Colonic mucosa (tissue), 4 donors: Measurements from ENCODE around the gene UTS2. TPM values are rescaled to one million over a fixed set of nuclear protein-coding genes. Genes with fewer than 3 reads are reported as not detected.

Experiments
- DNase-seq: peaks from one replicate; pipeline ENCODE4 v3.0.0-alpha.2; 2020
- H3K27ac ChIP-seq: fragments of 200-600 bp; one replicate; pipeline ENCODE4 v1.8.0; 2021
- H3K27me3 ChIP-seq: fragments of 200-600 bp; one replicate; pipeline ENCODE4 v1.8.0; 2021
- H3K36me3 ChIP-seq: fragments of 200-600 bp; one replicate; pipeline ENCODE4 v1.8.0; 2021
- H3K4me1 ChIP-seq: fragments of 200-600 bp; one replicate; pipeline ENCODE4 v1.8.0; 2021; ENCODE audit warnings: mild to moderate bottlenecking
- H3K4me3 ChIP-seq: fragments of 200-600 bp; one replicate; pipeline ENCODE4 v1.8.0; 2021
- H3K9ac ChIP-seq, 2 donors: one replicate each; pipeline ENCODE4 v1.7.0; 2013; ENCODE audit warnings: control low read depth in 2 of 2, low read depth in 2 of 2, low read length in 2 of 2
- H3K9me3 ChIP-seq: fragments of 200-600 bp; one replicate; pipeline ENCODE4 v1.8.0; 2021
- intact Hi-C: fragments of 100-400 bp; cut with DNase I; formaldehyde crosslinking; loops from one replicate; pipeline ENCODE4 v1.14.1; 2022
- total RNA-seq, 2 donors: library from RNA; stranded (reverse); fragmentation: NEBNext Ultra II Directional in 1 of 2; extraction: Animal tissue kit (Norgen Biotek cat#: 25700) in 1 of 2; gene quantifications; one replicate each; pipeline ENCODE4 v1.2.1, GENCODE V29; 2021
- TF ChIP-seq, protein P1 (sequence below): fragments of 200-600 bp; IDR thresholded peaks from one replicate; pipeline ENCODE4 v1.8.0; 2022; ENCODE audit warnings: antibody characterized with exemption, mild to moderate bottlenecking
- donor health status: healthy.
- donor health status: DM: no; HTN: no; CAD: no.
- donor health status: DM: no; HTN: no; CAD: no.

The UTS2 gene
- total RNA-seq, 2 donors from 2014 or later, result 0.20 TPM; not detected in 1

DNA sequence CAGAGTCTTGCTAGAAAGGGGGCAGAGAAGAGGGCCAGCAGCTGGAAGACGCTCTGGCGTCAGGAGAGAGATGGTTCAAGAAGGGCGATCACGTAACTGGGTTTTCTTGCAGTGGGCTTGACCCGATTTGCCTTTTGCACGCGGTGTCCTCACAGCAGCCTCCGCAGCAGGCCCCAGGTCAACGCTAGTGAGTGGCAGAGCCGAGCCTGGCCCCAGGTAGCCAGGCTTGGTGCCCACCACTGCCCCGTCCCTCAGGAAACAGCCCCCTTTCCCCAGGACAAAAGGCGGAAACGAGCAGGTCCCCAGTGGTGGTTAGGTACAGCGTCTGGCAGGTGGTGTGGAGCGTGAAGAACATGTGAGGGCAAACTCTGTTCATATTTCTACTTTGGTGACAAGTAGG lies 8.6 kb upstream of the UTS2 start:
- H3K4me3 ChIP-seq, result no peak overlapping the region
- H3K9ac ChIP-seq, result no peak overlapping the region
- no peak overlapping the region for H3K27ac ChIP-seq

DNA sequence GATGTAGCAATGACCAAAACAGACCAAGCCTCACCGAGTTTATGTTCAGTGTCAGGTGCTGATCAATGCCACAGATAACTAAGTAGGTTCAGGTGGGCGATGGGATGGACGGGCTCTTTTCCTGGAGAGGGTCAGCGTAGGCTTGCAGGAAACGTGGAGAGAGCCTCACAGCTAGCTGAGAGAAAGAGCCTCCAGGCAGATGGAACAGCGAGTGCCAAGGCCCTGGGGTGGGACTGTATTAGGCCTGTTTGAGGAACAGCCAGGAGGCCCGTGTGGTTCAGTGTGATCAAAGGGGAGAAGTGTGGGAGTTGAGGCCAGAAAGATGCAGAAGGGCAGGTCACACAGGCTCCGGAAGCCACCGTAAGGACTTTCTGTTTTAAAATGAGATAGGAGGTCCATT lies 7.3 kb upstream of the UTS2 start:
- no peak overlapping the region for H3K9ac ChIP-seq
- H3K36me3 ChIP-seq, result no peaks in the 10 kb centered on the region
- DNase-seq, result no peak
- TF ChIP-seq, protein P1, sequence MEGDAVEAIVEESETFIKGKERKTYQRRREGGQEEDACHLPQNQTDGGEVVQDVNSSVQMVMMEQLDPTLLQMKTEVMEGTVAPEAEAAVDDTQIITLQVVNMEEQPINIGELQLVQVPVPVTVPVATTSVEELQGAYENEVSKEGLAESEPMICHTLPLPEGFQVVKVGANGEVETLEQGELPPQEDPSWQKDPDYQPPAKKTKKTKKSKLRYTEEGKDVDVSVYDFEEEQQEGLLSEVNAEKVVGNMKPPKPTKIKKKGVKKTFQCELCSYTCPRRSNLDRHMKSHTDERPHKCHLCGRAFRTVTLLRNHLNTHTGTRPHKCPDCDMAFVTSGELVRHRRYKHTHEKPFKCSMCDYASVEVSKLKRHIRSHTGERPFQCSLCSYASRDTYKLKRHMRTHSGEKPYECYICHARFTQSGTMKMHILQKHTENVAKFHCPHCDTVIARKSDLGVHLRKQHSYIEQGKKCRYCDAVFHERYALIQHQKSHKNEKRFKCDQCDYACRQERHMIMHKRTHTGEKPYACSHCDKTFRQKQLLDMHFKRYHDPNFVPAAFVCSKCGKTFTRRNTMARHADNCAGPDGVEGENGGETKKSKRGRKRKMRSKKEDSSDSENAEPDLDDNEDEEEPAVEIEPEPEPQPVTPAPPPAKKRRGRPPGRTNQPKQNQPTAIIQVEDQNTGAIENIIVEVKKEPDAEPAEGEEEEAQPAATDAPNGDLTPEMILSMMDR, result no peak
- no peaks in the 10 kb centered on the region for H3K9me3 ChIP-seq
- no peak overlapping the region for H3K27ac ChIP-seq
- H3K4me3 ChIP-seq, result no peak overlapping the region
- no peaks in the 10 kb centered on the region for H3K27me3 ChIP-seq
- H3K4me1 ChIP-seq, result no peaks in the 10 kb centered on the region
- intact Hi-C loops, result no loop called here

More for the DNA sequence above, 8.6 kb upstream of the UTS2 start:
- no peaks in the 10 kb centered on the region for H3K36me3 ChIP-seq
- DNase-seq, result no peak
- H3K9me3 ChIP-seq, result no peaks in the 10 kb centered on the region
- intact Hi-C loops, result no loop called here
- TF ChIP-seq, protein P1, result no peak
- no peaks in the 10 kb centered on the region for H3K27me3 ChIP-seq
- H3K4me1 ChIP-seq, result no peaks in the 10 kb centered on the region

DNA sequence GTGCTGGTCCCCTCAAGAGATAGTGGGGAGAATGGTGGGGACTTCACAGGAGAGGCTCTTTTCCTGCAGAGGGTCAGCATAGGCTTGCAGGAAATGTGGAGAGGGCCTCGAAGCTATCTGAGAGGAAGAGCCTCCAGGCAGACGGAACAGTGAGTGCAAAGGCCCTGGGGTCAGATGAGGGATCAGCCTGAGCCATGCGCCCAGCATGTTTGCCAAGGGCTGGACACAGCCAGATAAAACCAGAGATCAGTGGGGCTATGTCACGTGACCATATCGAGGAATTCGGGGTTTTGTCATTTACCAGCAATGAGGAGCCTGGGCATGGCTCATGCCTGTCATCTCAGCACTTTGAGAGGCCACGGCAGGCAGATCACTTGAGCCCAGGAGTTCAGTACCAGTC lies 6.5 kb upstream of the UTS2 start:
- Histone ChIP-seq H3K27me3 (no peaks in the 10 kb centered on the region), H3K9ac (no peak overlapping the region), H3K4me3 (no peak overlapping the region), H3K9me3 (no peaks in the 10 kb centered on the region), H3K36me3 (no peaks in the 10 kb centered on the region), H3K27ac (no peak overlapping the region), H3K4me1 (no peaks in the 10 kb centered on the region)
- intact Hi-C loops, result no loop called here
- TF ChIP-seq, protein P1, result no peak
- DNase-seq, result no peak

DNA sequence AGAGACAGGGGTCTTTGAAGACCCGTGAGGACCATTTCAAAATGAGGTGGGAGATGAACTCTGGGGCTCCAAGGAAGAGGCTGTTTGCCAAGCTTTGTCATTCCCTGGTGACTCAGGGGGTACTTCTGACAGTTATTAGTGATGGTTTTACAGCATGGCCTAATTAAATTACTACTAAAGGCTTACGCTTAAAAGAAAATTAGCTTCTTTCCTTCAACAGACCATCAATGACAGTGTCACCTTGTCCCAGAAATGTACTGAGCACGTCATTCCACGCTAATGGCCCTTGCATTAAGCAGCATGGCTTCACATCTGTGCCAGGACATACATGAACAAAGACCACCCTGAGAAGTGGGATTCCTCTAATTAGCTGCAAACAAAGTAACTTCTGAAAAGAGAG lies 5.1 kb upstream of the UTS2 start:
- H3K27ac ChIP-seq, result no peak overlapping the region
- TF ChIP-seq, protein P1, result no peak
- intact Hi-C loops, result no loop called here

DNA sequence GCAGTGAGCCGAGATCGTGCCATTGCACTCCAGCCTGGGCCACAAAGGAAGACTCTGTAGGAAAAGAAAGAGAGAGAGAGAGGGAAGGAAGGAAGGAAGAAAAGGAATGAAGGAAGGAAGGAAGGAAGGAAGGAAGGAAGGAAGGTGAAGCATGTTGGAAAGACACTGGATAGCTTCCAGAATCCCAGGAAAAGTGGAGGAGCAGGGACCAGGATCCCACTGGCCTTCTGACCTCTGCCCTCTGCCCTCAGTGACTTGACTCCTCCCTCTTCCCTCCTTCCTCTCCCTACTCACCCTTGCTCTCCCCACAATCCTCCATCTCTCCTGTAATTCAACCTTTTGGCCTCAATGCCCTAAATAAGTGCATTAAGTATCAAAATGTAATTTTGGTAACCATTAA lies 4.1 kb upstream of the UTS2 start:
- Histone ChIP-seq H3K27me3 (no peaks in the 10 kb centered on the region), H3K36me3 (no peaks in the 10 kb centered on the region), H3K4me1 (no peaks in the 10 kb centered on the region), H3K4me3 (no peak overlapping the region), H3K9me3 (no peaks in the 10 kb centered on the region), H3K9ac (no peak overlapping the region), H3K27ac (no peak overlapping the region)
- intact Hi-C loops, result no loop called here
- no peak for DNase-seq
- TF ChIP-seq, protein P1, result no peak

More for the DNA sequence above, 5.1 kb upstream of the UTS2 start:
- H3K9me3 ChIP-seq, result no peaks in the 10 kb centered on the region
- no peaks in the 10 kb centered on the region for H3K36me3 ChIP-seq
- no peak overlapping the region for H3K4me3 ChIP-seq
- H3K4me1 ChIP-seq, result no peaks in the 10 kb centered on the region
- no peak overlapping the region for H3K9ac ChIP-seq
- DNase-seq, result no peak
- H3K27me3 ChIP-seq, result no peaks in the 10 kb centered on the region

DNA sequence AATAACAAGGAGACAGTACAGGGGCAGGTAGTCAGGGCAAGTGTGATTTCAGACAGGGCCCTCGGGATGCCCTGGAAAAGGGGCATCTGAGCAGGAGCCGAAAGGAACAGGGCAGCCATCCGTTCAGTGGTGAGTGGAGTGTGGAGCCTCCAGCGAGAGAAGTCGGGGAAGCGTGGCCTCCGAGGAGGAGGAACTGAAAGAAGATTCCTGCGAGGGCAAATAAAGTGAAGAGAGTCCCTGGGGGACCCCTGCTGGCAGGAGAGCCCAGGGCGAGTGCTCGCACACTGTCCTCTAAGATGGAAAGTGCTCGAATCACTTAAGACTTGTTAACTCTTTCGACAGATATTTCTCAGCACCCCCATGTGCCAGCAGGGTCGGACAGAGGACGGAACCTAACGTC lies 3.5 kb upstream of the UTS2 start:
- no peak overlapping the region for H3K27ac ChIP-seq
- no peaks in the 10 kb centered on the region for H3K4me1 ChIP-seq
- no peaks in the 10 kb centered on the region for H3K9me3 ChIP-seq
- TF ChIP-seq, protein P1, result no peak
- H3K36me3 ChIP-seq, result no peaks in the 10 kb centered on the region
- intact Hi-C loops, result no loop called here
- H3K9ac ChIP-seq, result no peak overlapping the region
- H3K27me3 ChIP-seq, result no peaks in the 10 kb centered on the region
- H3K4me3 ChIP-seq, result no peak overlapping the region
- peak; percentile 22 for DNase-seq
